ENCODE results near the gene CLCNKA. TPM values are rescaled to one million over a fixed set of nuclear protein-coding genes. Genes with fewer than 3 reads are reported as not detected.

CLCNKA gene
- total RNA-seq, 1 experiment from 2014 or later: 1.5 TPM

DNA sequence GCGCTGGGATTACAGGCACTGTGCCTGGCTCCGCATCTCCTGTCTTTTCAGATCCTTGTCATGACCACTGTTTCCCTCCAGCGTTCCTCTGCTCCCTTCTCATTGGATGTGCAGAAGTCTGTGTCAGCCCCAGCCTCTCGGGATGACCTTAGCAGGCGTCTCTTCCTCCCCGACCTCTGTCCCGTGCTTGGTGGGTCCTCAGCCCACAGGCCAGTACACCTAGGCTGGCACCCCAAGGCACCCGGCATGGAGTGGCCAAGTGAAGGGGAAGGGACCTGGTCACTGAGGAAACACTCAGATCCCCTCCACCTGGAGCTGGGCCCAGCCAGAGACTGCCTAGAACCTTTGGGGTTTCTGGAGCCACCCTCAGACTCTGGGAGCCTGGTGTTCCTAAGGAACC, 19.4 kb downstream of the CLCNKA start:
- Mint-ChIP-seq H3K27me3 (ENCODE audit: low read depth) (no peaks in the 10 kb centered on the region), H3K27ac (no peak overlapping the region), H3K36me3 (no peaks in the 10 kb centered on the region), H3K9me3 (no peaks in the 10 kb centered on the region), H3K4me3 (no peak overlapping the region), H3K4me1 (no peaks in the 10 kb centered on the region)
- CTCF ChIA-PET: interaction anchor here (2.7 kb wide), 1 partner anchor 14 kb away, joined by 9 read pairs; no protein-coding TSS in a partner anchor
- ATAC-seq: no peak
- POLR2A ChIA-PET: no interaction called here
- no peak for DNase-seq (ENCODE audit: low spot score)
- TF ChIP-seq CREM (CRISPR knock-in tag; IDR thresholded peaks at IDR 0.05) (no peak), ZNF416 (CRISPR knock-in tag; IDR thresholded peaks at IDR 0.05) (no peak), GTF2I (CRISPR knock-in tag; conservative IDR thresholded peaks at IDR 0.05) (no peak), NR2C2 (CRISPR knock-in tag; IDR thresholded peaks at IDR 0.05) (no peak), RELA (CRISPR knock-in tag; IDR thresholded peaks at IDR 0.05; ENCODE audit: borderline replicate concordance) (no peak), ATF1 (CRISPR knock-in tag; IDR thresholded peaks at IDR 0.05) (no peak), SMAD4 (CRISPR knock-in tag; IDR thresholded peaks at IDR 0.05) (no peak), CREB1 (CRISPR knock-in tag; IDR thresholded peaks at IDR 0.05) (no peak), HMGA2 (CRISPR knock-in tag; IDR thresholded peaks at IDR 0.05) (no peak), JAZF1 (CRISPR knock-in tag; IDR thresholded peaks at IDR 0.05) (no peak), GABPB1 (CRISPR knock-in tag; IDR thresholded peaks at IDR 0.05) (no peak), NFATC4 (CRISPR knock-in tag; IDR thresholded peaks at IDR 0.05) (no peak), TP53 (CRISPR knock-in tag; IDR thresholded peaks at IDR 0.05) (no peak)
- TF ChIP-seq, protein P1, sequence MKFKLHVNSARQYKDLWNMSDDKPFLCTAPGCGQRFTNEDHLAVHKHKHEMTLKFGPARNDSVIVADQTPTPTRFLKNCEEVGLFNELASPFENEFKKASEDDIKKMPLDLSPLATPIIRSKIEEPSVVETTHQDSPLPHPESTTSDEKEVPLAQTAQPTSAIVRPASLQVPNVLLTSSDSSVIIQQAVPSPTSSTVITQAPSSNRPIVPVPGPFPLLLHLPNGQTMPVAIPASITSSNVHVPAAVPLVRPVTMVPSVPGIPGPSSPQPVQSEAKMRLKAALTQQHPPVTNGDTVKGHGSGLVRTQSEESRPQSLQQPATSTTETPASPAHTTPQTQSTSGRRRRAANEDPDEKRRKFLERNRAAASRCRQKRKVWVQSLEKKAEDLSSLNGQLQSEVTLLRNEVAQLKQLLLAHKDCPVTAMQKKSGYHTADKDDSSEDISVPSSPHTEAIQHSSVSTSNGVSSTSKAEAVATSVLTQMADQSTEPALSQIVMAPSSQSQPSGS (CRISPR knock-in tag; IDR thresholded peaks at IDR 0.05; ENCODE audit: borderline replicate concordance, low read depth): no peak
- TF ChIP-seq, protein P2, sequence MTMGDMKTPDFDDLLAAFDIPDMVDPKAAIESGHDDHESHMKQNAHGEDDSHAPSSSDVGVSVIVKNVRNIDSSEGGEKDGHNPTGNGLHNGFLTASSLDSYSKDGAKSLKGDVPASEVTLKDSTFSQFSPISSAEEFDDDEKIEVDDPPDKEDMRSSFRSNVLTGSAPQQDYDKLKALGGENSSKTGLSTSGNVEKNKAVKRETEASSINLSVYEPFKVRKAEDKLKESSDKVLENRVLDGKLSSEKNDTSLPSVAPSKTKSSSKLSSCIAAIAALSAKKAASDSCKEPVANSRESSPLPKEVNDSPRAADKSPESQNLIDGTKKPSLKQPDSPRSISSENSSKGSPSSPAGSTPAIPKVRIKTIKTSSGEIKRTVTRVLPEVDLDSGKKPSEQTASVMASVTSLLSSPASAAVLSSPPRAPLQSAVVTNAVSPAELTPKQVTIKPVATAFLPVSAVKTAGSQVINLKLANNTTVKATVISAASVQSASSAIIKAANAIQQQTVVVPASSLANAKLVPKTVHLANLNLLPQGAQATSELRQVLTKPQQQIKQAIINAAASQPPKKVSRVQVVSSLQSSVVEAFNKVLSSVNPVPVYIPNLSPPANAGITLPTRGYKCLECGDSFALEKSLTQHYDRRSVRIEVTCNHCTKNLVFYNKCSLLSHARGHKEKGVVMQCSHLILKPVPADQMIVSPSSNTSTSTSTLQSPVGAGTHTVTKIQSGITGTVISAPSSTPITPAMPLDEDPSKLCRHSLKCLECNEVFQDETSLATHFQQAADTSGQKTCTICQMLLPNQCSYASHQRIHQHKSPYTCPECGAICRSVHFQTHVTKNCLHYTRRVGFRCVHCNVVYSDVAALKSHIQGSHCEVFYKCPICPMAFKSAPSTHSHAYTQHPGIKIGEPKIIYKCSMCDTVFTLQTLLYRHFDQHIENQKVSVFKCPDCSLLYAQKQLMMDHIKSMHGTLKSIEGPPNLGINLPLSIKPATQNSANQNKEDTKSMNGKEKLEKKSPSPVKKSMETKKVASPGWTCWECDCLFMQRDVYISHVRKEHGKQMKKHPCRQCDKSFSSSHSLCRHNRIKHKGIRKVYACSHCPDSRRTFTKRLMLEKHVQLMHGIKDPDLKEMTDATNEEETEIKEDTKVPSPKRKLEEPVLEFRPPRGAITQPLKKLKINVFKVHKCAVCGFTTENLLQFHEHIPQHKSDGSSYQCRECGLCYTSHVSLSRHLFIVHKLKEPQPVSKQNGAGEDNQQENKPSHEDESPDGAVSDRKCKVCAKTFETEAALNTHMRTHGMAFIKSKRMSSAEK (CRISPR knock-in tag; IDR thresholded peaks at IDR 0.05; ENCODE audit: borderline replicate concordance): no peak
- TF ChIP-seq, protein P3, sequence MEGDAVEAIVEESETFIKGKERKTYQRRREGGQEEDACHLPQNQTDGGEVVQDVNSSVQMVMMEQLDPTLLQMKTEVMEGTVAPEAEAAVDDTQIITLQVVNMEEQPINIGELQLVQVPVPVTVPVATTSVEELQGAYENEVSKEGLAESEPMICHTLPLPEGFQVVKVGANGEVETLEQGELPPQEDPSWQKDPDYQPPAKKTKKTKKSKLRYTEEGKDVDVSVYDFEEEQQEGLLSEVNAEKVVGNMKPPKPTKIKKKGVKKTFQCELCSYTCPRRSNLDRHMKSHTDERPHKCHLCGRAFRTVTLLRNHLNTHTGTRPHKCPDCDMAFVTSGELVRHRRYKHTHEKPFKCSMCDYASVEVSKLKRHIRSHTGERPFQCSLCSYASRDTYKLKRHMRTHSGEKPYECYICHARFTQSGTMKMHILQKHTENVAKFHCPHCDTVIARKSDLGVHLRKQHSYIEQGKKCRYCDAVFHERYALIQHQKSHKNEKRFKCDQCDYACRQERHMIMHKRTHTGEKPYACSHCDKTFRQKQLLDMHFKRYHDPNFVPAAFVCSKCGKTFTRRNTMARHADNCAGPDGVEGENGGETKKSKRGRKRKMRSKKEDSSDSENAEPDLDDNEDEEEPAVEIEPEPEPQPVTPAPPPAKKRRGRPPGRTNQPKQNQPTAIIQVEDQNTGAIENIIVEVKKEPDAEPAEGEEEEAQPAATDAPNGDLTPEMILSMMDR (IDR thresholded peaks at IDR 0.05): no peak
- TF ChIP-seq, protein P4, sequence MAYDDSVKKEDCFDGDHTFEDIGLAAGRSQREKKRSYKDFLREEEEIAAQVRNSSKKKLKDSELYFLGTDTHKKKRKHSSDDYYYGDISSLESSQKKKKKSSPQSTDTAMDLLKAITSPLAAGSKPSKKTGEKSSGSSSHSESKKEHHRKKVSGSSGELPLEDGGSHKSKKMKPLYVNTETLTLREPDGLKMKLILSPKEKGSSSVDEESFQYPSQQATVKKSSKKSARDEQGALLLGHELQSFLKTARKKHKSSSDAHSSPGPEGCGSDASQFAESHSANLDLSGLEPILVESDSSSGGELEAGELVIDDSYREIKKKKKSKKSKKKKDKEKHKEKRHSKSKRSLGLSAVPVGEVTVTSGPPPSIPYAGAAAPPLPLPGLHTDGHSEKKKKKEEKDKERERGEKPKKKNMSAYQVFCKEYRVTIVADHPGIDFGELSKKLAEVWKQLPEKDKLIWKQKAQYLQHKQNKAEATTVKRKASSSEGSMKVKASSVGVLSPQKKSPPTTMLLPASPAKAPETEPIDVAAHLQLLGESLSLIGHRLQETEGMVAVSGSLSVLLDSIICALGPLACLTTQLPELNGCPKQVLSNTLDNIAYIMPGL (CRISPR knock-in tag; IDR thresholded peaks at IDR 0.05): no peak
- TF ChIP-seq, protein P5, sequence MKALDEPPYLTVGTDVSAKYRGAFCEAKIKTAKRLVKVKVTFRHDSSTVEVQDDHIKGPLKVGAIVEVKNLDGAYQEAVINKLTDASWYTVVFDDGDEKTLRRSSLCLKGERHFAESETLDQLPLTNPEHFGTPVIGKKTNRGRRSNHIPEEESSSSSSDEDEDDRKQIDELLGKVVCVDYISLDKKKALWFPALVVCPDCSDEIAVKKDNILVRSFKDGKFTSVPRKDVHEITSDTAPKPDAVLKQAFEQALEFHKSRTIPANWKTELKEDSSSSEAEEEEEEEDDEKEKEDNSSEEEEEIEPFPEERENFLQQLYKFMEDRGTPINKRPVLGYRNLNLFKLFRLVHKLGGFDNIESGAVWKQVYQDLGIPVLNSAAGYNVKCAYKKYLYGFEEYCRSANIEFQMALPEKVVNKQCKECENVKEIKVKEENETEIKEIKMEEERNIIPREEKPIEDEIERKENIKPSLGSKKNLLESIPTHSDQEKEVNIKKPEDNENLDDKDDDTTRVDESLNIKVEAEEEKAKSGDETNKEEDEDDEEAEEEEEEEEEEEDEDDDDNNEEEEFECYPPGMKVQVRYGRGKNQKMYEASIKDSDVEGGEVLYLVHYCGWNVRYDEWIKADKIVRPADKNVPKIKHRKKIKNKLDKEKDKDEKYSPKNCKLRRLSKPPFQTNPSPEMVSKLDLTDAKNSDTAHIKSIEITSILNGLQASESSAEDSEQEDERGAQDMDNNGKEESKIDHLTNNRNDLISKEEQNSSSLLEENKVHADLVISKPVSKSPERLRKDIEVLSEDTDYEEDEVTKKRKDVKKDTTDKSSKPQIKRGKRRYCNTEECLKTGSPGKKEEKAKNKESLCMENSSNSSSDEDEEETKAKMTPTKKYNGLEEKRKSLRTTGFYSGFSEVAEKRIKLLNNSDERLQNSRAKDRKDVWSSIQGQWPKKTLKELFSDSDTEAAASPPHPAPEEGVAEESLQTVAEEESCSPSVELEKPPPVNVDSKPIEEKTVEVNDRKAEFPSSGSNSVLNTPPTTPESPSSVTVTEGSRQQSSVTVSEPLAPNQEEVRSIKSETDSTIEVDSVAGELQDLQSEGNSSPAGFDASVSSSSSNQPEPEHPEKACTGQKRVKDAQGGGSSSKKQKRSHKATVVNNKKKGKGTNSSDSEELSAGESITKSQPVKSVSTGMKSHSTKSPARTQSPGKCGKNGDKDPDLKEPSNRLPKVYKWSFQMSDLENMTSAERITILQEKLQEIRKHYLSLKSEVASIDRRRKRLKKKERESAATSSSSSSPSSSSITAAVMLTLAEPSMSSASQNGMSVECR (CRISPR knock-in tag; IDR thresholded peaks at IDR 0.05; ENCODE audit: borderline replicate concordance): no peak
- TF ChIP-seq, protein P6, sequence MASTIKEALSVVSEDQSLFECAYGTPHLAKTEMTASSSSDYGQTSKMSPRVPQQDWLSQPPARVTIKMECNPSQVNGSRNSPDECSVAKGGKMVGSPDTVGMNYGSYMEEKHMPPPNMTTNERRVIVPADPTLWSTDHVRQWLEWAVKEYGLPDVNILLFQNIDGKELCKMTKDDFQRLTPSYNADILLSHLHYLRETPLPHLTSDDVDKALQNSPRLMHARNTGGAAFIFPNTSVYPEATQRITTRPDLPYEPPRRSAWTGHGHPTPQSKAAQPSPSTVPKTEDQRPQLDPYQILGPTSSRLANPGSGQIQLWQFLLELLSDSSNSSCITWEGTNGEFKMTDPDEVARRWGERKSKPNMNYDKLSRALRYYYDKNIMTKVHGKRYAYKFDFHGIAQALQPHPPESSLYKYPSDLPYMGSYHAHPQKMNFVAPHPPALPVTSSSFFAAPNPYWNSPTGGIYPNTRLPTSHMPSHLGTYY (CRISPR knock-in tag; IDR thresholded peaks at IDR 0.05): no peak
